ENCODE measurements around the gene SLC18A2. TPM values are rescaled to one million over a fixed set of nuclear protein-coding genes. Genes with fewer than 3 reads are reported as not detected.
"Not testable (repeated sequence)": the region's sequence is repeated elsewhere in the genome, so short reads cannot be mapped to it uniquely, and the experiment has no call there.

The SLC18A2 gene
- total and polyA plus RNA-seq, 2 of the 8 experiments (the other 6 are each of a cell fraction or from before 2014, with no cell fraction given) = 6.5 to 7.0 TPM

- H3K79me2 ChIP-seq (ENCODE audit: control insufficient read depth in 1 of 2, insufficient read depth in 2 of 2, low read length in 2 of 2); H4K8ac ChIP-seq (ENCODE audit: extremely low read depth, insufficient read depth, low read length); H3K4me3 ChIP-seq (ENCODE audit: extremely low read depth in 1 of 4, insufficient read depth in 2 of 4, low read depth in 3 of 4, low read length in 4 of 4); H3K14ac ChIP-seq (ENCODE audit: insufficient read length); H3K27me3 ChIP-seq (replicated peaks in 1 of 4; ENCODE audit: control insufficient read depth in 3 of 4, extremely low read depth in 1 of 4, insufficient read depth in 3 of 4, low read length in 3 of 4); H4K91ac ChIP-seq (replicated peaks; ENCODE audit: insufficient read length, low read length); H3K23me2 ChIP-seq (ENCODE audit: low read depth, low read length); H3K79me1 ChIP-seq (ENCODE audit: low read depth, low read length); H3K18ac ChIP-seq (ENCODE audit: extremely low read depth, low read length); H2BK15ac ChIP-seq (ENCODE audit: low read length); H3K23ac ChIP-seq (ENCODE audit: insufficient read length); H3K27ac ChIP-seq (ENCODE audit: low read depth, low read length); POLR2A ChIA-PET (ENCODE audit: partially characterized antibody); FAIRE-seq; H3K9ac ChIP-seq (replicated peaks in 1 of 4; ENCODE audit: extremely low read depth in 1 of 4, low read depth in 3 of 4, low read length in 3 of 4); H3K4me1 ChIP-seq (replicated peaks in 1 of 4; ENCODE audit: control insufficient read depth in 3 of 4, insufficient read depth in 4 of 4, low read length in 3 of 4); H3K36me3 ChIP-seq (ENCODE audit: control insufficient read depth in 2 of 4, insufficient read depth in 4 of 4, low read length in 3 of 4); H2BK120ac ChIP-seq (replicated peaks; ENCODE audit: low read depth, low read length); H2AFZ ChIP-seq (ENCODE audit: low read length); H3K56ac ChIP-seq (replicated peaks; ENCODE audit: insufficient read length, low read depth, low read length); H2AK5ac ChIP-seq (ENCODE audit: low read depth, low read length); H2BK20ac ChIP-seq (ENCODE audit: low read length); DNase-seq (ENCODE audit: low read depth in 1 of 2, low spot score in 2 of 2); H3K4me2 ChIP-seq (ENCODE audit: insufficient read depth in 1 of 2, low read depth in 2 of 2, low read length in 2 of 2); H2BK12ac ChIP-seq (ENCODE audit: low read depth, low read length); H4K20me1 ChIP-seq (replicated peaks in 1 of 2; ENCODE audit: control insufficient read depth in 1 of 2, insufficient read depth in 2 of 2, low read length in 2 of 2); H4K5ac ChIP-seq (ENCODE audit: insufficient read length, low read depth, low read length); H3K4ac ChIP-seq (replicated peaks; ENCODE audit: insufficient read length, low read depth, low read length); H2BK5ac ChIP-seq (ENCODE audit: low read depth, low read length): not testable (repeated sequence)
- H3K9me3 ChIP-seq (ENCODE audit: insufficient read depth in 2 of 2, low read depth in 1 of 2, low read length in 1 of 2) = peaks cover 6 to 13% of the 10 kb centered on the region in 2 experiments; a peak in 2 of 4 replicates
- CTCF ChIA-PET (ENCODE audit: partially characterized antibody) = interaction anchor here (1.0 to 1.4 kb wide), 3 partner anchors 17 to 77 kb away, joined by 3 to 4 read pairs (median 4); no protein-coding TSS in a partner anchor
- WGBS, 2 experiments (ENCODE audit: extremely low coverage in 1 of 2, insufficient coverage in 1 of 2, insufficient read length in 1 of 2, insufficient replicate concordance in 2 of 2, low coverage in 1 of 2, low lambda C conversion rate in 2 of 2, missing lambda C conversion rate in 1 of 2) = 98% methylated on average over 3 of the region's 3 CpGs; no CpG with 5 or more reads in 1 of the 2 experiments
These were observed 62.5 kb downstream of the SLC18A2 start for GRCh38 chr10:117303451-117303850.
